Activated CD8-positive, alpha-beta memory T cell treated with anti-CD3 and anti-CD28 coated beads for 36 hours (primary cell): ENCODE measurements around the gene HMGB1. TPM values are rescaled to one million over a fixed set of nuclear protein-coding genes. Genes with fewer than 3 reads are reported as not detected.
"Not testable (repeated sequence)": the region's sequence is repeated elsewhere in the genome, so short reads cannot be mapped to it uniquely, and the experiment has no call there.

Experiments used
- CTCF ChIA-PET: fragments of 350-600 bp; sonication (Branson Sonifier 250); formaldehyde crosslinking; loops from one replicate; lab custom pipeline; 2021; ENCODE audit warnings: antibody characterized with exemption; lab: Charles Lee
- POLR2A ChIA-PET: fragments of 350-600 bp; sonication (Branson Sonifier 250); formaldehyde crosslinking; loops from one replicate; lab custom pipeline; 2021; ENCODE audit warnings: antibody characterized with exemption; lab: Charles Lee
- total RNA-seq, 2 experiments: library from RNA; stranded (reverse); gene quantifications; one replicate each; pipeline ENCODE4 v1.2.3, GENCODE V29; 2021

Gene HMGB1
- total RNA-seq, 2 experiments from 2014 or later: 743 to 745 TPM

- CTCF ChIA-PET: interaction anchor here (0.5 kb wide), 1 partner anchor 31 kb away, joined by 3 read pairs; no protein-coding TSS in a partner anchor
These were observed 22.2 kb downstream of the HMGB1 start for GRCh38 chr13:30443491-30443890.

GRCh38 chr13:30442926-30443325 is 22.8 kb downstream of the HMGB1 start:
- POLR2A ChIA-PET: interaction anchor here (0.6 kb wide), 1 partner anchor 21 kb away, joined by 3 read pairs; no protein-coding TSS in a partner anchor

More at GRCh38 chr13:30443491-30443890, 22.2 kb downstream of the HMGB1 start:
- POLR2A ChIA-PET: not testable (repeated sequence)

GRCh38 chr13:30440910-30441703 is 24.6 kb downstream of the HMGB1 start:
- CTCF ChIA-PET: interaction anchor here (0.6 kb wide), 1 partner anchor 26 kb away, joined by 3 read pairs; no protein-coding TSS in a partner anchor
- POLR2A ChIA-PET: no interaction called here

More at GRCh38 chr13:30442926-30443325, 22.8 kb downstream of the HMGB1 start:
- CTCF ChIA-PET: interaction anchor here (0.5 to 0.7 kb wide), 2 partner anchors 32 to 41 kb away, joined by 3 read pairs; no protein-coding TSS in a partner anchor

- CTCF ChIA-PET: interaction anchor here (0.7 kb wide), 1 partner anchor 42 kb away, joined by 4 read pairs; no protein-coding TSS in a partner anchor
- POLR2A ChIA-PET: no interaction called here
These were observed 27.4 kb downstream of the HMGB1 start for GRCh38 chr13:30438286-30438685.

GRCh38 chr13:30437177-30437576 is 28.6 kb downstream of the HMGB1 start:
- POLR2A ChIA-PET: no interaction called here
- CTCF ChIA-PET: no interaction called here

- POLR2A ChIA-PET: no interaction called here
- CTCF ChIA-PET: no interaction called here
These were observed 29.8 kb downstream of the HMGB1 start for GRCh38 chr13:30435911-30436451.

GRCh38 chr13:30431269-30431940 is 34.3 kb downstream of the HMGB1 start:
- POLR2A ChIA-PET: no interaction called here
- CTCF ChIA-PET: no interaction called here

GRCh38 chr13:30429721-30430694 is 35.7 kb downstream of the HMGB1 start:
- POLR2A ChIA-PET: interaction anchor here (0.6 kb wide), 1 partner anchor 85 kb away, joined by 4 read pairs; no protein-coding TSS in a partner anchor
- CTCF ChIA-PET: interaction anchor here (1.2 kb wide), 1 partner anchor 15 kb away, joined by 4 read pairs; no protein-coding TSS in a partner anchor

- ChIA-PET CTCF (interaction anchor here (0.7 to 1.2 kb wide), 2 partner anchors 16 to 121 kb away, joined by 3 to 4 read pairs; no protein-coding TSS in a partner anchor), POLR2A (no interaction called here)
These were observed 36.5 kb downstream of the HMGB1 start for GRCh38 chr13:30429235-30429634.

- ChIA-PET CTCF (no interaction called here), POLR2A (no interaction called here)
These were observed 41.8 kb downstream of the HMGB1 start for GRCh38 chr13:30423891-30424290.

- ChIA-PET POLR2A (interaction anchor here (0.8 to 1.2 kb wide), 3 partner anchors 27 to 196 kb away, joined by 3 to 6 read pairs (median 4); partner anchors contain the start of gene USPL1), CTCF (interaction anchor here (0.8 kb wide), 1 partner anchor 352 kb away, joined by 3 read pairs; no protein-coding TSS in a partner anchor)
These were observed 43.5 kb downstream of the HMGB1 start, which contains the start of gene UBE2L5 for GRCh38 chr13:30422054-30422839. UBE2L5 (plus strand) TSS chr13:30422493; CDS start chr13:30427991, 5,498 bp downstream.

GRCh38 chr13:30421093-30422053 is 44.4 kb downstream of the HMGB1 start:
- POLR2A ChIA-PET: interaction anchor here (0.8 to 1.2 kb wide), 3 partner anchors 26 to 197 kb away, joined by 3 to 6 read pairs (median 4); partner anchors contain the start of gene USPL1

GRCh38 chr13:30418717-30419459 is 46.8 kb downstream of the HMGB1 start:
- POLR2A ChIA-PET: no interaction called here
- CTCF ChIA-PET: interaction anchor here (0.6 to 0.7 kb wide), 2 partner anchors 163 to 278 kb away, joined by 3 read pairs; no protein-coding TSS in a partner anchor

More at GRCh38 chr13:30421093-30422053, 44.4 kb downstream of the HMGB1 start:
- CTCF ChIA-PET: interaction anchor here (0.8 kb wide), 1 partner anchor 352 kb away, joined by 3 read pairs; no protein-coding TSS in a partner anchor

- POLR2A ChIA-PET: no interaction called here
- CTCF ChIA-PET: interaction anchor here (0.7 kb wide), 1 partner anchor 163 kb away, joined by 3 read pairs; no protein-coding TSS in a partner anchor
These were observed 47.5 kb downstream of the HMGB1 start for GRCh38 chr13:30418075-30418716.

GRCh38 chr13:30416471-30416870 is 49.3 kb downstream of the HMGB1 start:
- ChIA-PET POLR2A (no interaction called here), CTCF (no interaction called here)
